SW480 (cell line): ENCODE measurements around the gene LAMTOR3.
"Not testable (repeated sequence)": the region's sequence is repeated elsewhere in the genome, so short reads cannot be mapped to it uniquely, and the experiment has no call there.

Experiments
- DNase-seq: peaks from one replicate; pipeline ENCODE4 v3.0.0-alpha.2; 2016; ENCODE audit warnings: low spot score

The LAMTOR3 gene

DNA sequence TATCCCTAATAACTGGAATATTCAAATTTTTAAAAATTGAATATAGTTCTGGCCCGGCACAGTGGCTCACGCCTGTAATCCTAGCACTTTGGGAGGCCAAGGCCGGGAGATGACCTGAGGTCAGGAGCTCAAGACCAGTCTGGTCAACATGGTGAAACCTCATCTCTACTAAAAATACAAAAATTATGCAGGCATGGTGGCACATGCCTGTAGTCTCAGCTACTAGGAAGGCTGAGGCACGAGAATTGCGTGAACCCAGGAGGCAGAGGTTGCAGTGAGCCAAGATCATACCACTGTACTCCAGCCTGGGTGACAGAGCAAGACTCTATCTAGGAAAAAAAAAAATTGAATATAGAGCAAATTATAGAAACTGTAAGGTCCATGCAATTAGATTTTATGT lies 64.2 kb downstream of the LAMTOR3 start:
- not testable (repeated sequence) for DNase-seq

DNA sequence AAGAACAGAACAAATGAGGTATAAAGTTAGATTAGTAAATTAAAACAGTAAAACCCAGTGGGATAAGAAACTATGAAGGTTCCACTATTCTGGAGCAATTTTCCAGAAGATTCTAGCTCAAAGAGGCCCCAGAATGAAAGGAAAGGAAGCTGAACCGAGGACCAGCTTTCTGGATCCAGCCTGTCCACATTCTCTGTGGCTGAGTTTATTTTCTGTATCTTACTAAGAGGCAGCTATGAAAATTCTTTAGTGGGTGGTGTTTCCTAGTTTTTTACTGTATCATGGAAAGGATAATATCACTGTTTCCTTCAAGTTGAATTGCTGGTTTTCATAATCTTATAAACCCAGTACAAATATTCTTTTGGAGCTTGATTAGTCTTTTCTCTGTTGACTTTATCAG lies 65.8 kb downstream of the LAMTOR3 start:
- DNase-seq, result no peak
